H1 (cell line): Measurements from ENCODE around the gene MBNL1. TPM values are rescaled to one million over a fixed set of nuclear protein-coding genes. Genes with fewer than 3 reads are reported as not detected.

Source experiments
- CTCF ChIA-PET: fragments of 300-600 bp; sonication (Branson Sonifier 250); formaldehyde crosslinking; loops from one replicate; lab custom pipeline; 2021; ENCODE audit not compliant: partially characterized antibody; lab: Charles Lee
- POLR2A ChIA-PET: fragments of 300-600 bp; sonication (Branson Sonifier 250); formaldehyde crosslinking; loops from one replicate; lab custom pipeline; 2021; ENCODE audit warnings: inconsistent platforms; ENCODE audit not compliant: partially characterized antibody; lab: Charles Lee
- DNase-seq, 2 experiments: peaks; one replicate each; pipeline versions ENCODE4 v3.0.0 to v3.0.0-alpha.2; 2010 to 2022; ENCODE audit warnings: low spot score in 2 of 2, low read depth in 1 of 2, mixed read lengths in 1 of 2
- FAIRE-seq: peaks from 2 replicates; lab custom pipeline; 2011; peaks lifted over from hg19 to GRCh38; lab: Jason Lieb, UNC
- H2AFZ ChIP-seq: 2 replicates; pipeline ENCODE4 v1.8.1; 2012; ENCODE audit warnings: low read length, inconsistent platforms
- H2AK5ac ChIP-seq: 2 replicates; pipeline ENCODE4 v1.6.1; 2013; ENCODE audit warnings: low read depth, low read length
- H2BK120ac ChIP-seq: replicated peaks from 2 replicates; pipeline ENCODE3; 2013; ENCODE audit warnings: low read depth, low read length, inconsistent platforms
- H2BK12ac ChIP-seq: 2 replicates; pipeline ENCODE4 v1.6.1; 2013; ENCODE audit warnings: low read depth, low read length
- H2BK15ac ChIP-seq: 2 replicates; pipeline ENCODE4 v1.6.1; 2013; ENCODE audit warnings: low read length
- H2BK20ac ChIP-seq: 2 replicates; pipeline ENCODE4 v1.6.1; 2013; ENCODE audit warnings: low read length
- H2BK5ac ChIP-seq: 2 replicates; pipeline ENCODE4 v1.6.1; 2013; ENCODE audit warnings: low read depth, low read length
- H3K14ac ChIP-seq: 2 replicates; pipeline ENCODE4 v1.6.1; 2013; ENCODE audit warnings: inconsistent platforms; ENCODE audit not compliant: insufficient read length
- H3K18ac ChIP-seq: 2 replicates; pipeline ENCODE4 v1.6.1; 2013; ENCODE audit warnings: low read length; ENCODE audit errors: extremely low read depth
- H3K23ac ChIP-seq: 2 replicates; pipeline ENCODE4 v1.6.1; 2013; ENCODE audit warnings: inconsistent platforms; ENCODE audit not compliant: insufficient read length
- H3K23me2 ChIP-seq: 2 replicates; pipeline ENCODE4 v1.6.1; 2013; ENCODE audit warnings: low read depth, low read length
- H3K27ac ChIP-seq: 2 replicates; pipeline ENCODE4 v1.6.1; 2011; ENCODE audit warnings: low read depth, low read length, inconsistent platforms
- H3K27me3 ChIP-seq, 4 experiments: replicated peaks in 1 of 4; 1 replicate in 1 of 4; 2 replicates in 3 of 4; pipeline versions ENCODE4 v1.6.1 to v1.8.1; 2011 to 2013; ENCODE audit warnings: low read length in 3 of 4, mild to moderate bottlenecking in 3 of 4, inconsistent platforms in 2 of 4, mixed read lengths in 2 of 4, moderate library complexity in 1 of 4; ENCODE audit not compliant: control insufficient read depth in 3 of 4, insufficient read depth in 3 of 4; ENCODE audit errors: extremely low read depth in 1 of 4
- H3K36me3 ChIP-seq, 4 experiments: 2 replicates each; pipeline versions ENCODE4 v1.6.1 to v1.8.1; 2011 to 2013; ENCODE audit warnings: mild to moderate bottlenecking in 4 of 4, low read length in 3 of 4, moderate library complexity in 2 of 4, control low read depth in 1 of 4, inconsistent platforms in 1 of 4; ENCODE audit not compliant: insufficient read depth in 4 of 4, control insufficient read depth in 2 of 4
- H3K4ac ChIP-seq: replicated peaks from 2 replicates; pipeline ENCODE3; 2013; ENCODE audit warnings: low read length, low read depth, mixed read lengths, inconsistent platforms; ENCODE audit not compliant: insufficient read length
- H3K4me1 ChIP-seq, 4 experiments: replicated peaks in 1 of 4; 1 replicate in 1 of 4; 2 replicates in 3 of 4; pipeline versions ENCODE4 v1.6.1 to v1.8.1; 2011 to 2013; ENCODE audit warnings: low read length in 3 of 4, inconsistent platforms in 2 of 4, mixed read lengths in 1 of 4; ENCODE audit not compliant: insufficient read depth in 4 of 4, control insufficient read depth in 3 of 4
- H3K4me2 ChIP-seq, 2 experiments: 2 replicates each; pipeline versions ENCODE4 v1.6.1 to v1.8.1; 2011 to 2013; ENCODE audit warnings: low read depth in 2 of 2, low read length in 2 of 2, control low read depth in 1 of 2, inconsistent platforms in 1 of 2, mild to moderate bottlenecking in 1 of 2; ENCODE audit not compliant: insufficient read depth in 1 of 2
- H3K4me3 ChIP-seq, 4 experiments: fragments of 200-600, 300-600 bp in 1 of 4; sonication (generic), shearing (Covaris generic), sonication (Bioruptor Twin) in 1 of 4; 2 replicates each; pipeline versions ENCODE4 v1.5.1 to v1.8.1; 2011 to 2016; ENCODE audit warnings: low read length in 4 of 4, low read depth in 3 of 4, control low read depth in 2 of 4, inconsistent platforms in 2 of 4, mild to moderate bottlenecking in 2 of 4, mixed read lengths in 1 of 4, moderate library complexity in 1 of 4; ENCODE audit not compliant: insufficient read depth in 2 of 4; ENCODE audit errors: extremely low read depth in 1 of 4
- H3K56ac ChIP-seq: replicated peaks from 2 replicates; pipeline ENCODE3; 2013; ENCODE audit warnings: low read depth, mild to moderate bottlenecking, mixed read lengths, low read length, inconsistent platforms; ENCODE audit not compliant: insufficient read length
- H3K79me1 ChIP-seq: 2 replicates; pipeline ENCODE4 v1.6.1; 2013; ENCODE audit warnings: low read depth, low read length, control low read depth
- H3K79me2 ChIP-seq, 2 experiments: 2 replicates each; pipeline versions ENCODE4 v1.6.1 to v1.8.1; 2012 to 2013; ENCODE audit warnings: low read length in 2 of 2, mild to moderate bottlenecking in 2 of 2, inconsistent platforms in 1 of 2; ENCODE audit not compliant: insufficient read depth in 2 of 2, control insufficient read depth in 1 of 2
- H3K9ac ChIP-seq, 4 experiments: replicated peaks in 1 of 4; 1 replicate in 1 of 4; 2 replicates in 3 of 4; pipeline versions ENCODE4 v1.6.1 to v1.8.1; 2011 to 2013; ENCODE audit warnings: low read depth in 3 of 4, low read length in 3 of 4, control low read depth in 2 of 4, mild to moderate bottlenecking in 2 of 4, moderate library complexity in 2 of 4, inconsistent platforms in 1 of 4; ENCODE audit errors: extremely low read depth in 1 of 4
- H3K9me3 ChIP-seq, 2 experiments: 2 replicates each; pipeline versions ENCODE4 v1.6.1 to v1.8.1; 2012 to 2013; ENCODE audit warnings: mild to moderate bottlenecking in 2 of 2, moderate library complexity in 2 of 2, control low read depth in 1 of 2, inconsistent platforms in 1 of 2, low read depth in 1 of 2, low read length in 1 of 2, mixed read lengths in 1 of 2; ENCODE audit not compliant: insufficient read depth in 2 of 2
- H4K20me1 ChIP-seq, 2 experiments: replicated peaks in 1 of 2; 2 replicates each; pipeline versions ENCODE3 to v1.8.1; 2011 to 2013; ENCODE audit warnings: inconsistent platforms in 2 of 2, low read length in 2 of 2, mild to moderate bottlenecking in 1 of 2; ENCODE audit not compliant: insufficient read depth in 2 of 2, control insufficient read depth in 1 of 2
- H4K5ac ChIP-seq: 2 replicates; pipeline ENCODE4 v1.6.1; 2013; ENCODE audit warnings: low read length, low read depth, mixed read lengths, inconsistent platforms; ENCODE audit not compliant: insufficient read length
- H4K8ac ChIP-seq: 2 replicates; pipeline ENCODE4 v1.8.0; 2013; ENCODE audit warnings: mild to moderate bottlenecking, moderate library complexity, low read length, inconsistent platforms; ENCODE audit not compliant: insufficient read depth; ENCODE audit errors: extremely low read depth
- H4K91ac ChIP-seq: replicated peaks from 2 replicates; pipeline ENCODE3; 2013; ENCODE audit warnings: low read length, mixed read lengths, inconsistent platforms; ENCODE audit not compliant: insufficient read length
- ATF2 ChIP-seq: IDR thresholded peaks from 2 replicates; pipeline ENCODE4 v1.6.1; 2012; ENCODE audit warnings: low read length, inconsistent platforms
- BACH1 ChIP-seq: IDR thresholded peaks from 2 replicates; pipeline ENCODE4 v1.6.1; 2012; ENCODE audit warnings: low read length, improper control_type of control experiment
- FOSL1 ChIP-seq: IDR thresholded peaks from 2 replicates; pipeline ENCODE4 v1.6.1; 2011; ENCODE audit warnings: mild to moderate bottlenecking, low read depth, low read length, moderate library complexity; ENCODE audit not compliant: insufficient read depth
- KDM4A ChIP-seq: IDR thresholded peaks from one replicate; pipeline ENCODE4 v1.7.1; 2012; ENCODE audit warnings: low read depth, mild to moderate bottlenecking, moderate library complexity, low read length, inconsistent platforms; ENCODE audit not compliant: severe bottlenecking
- RFX5 ChIP-seq: IDR thresholded peaks from 2 replicates; pipeline ENCODE4 v1.6.1; 2011; ENCODE audit warnings: low read depth, low read length, improper control_type of control experiment, borderline replicate concordance
- SP4 ChIP-seq: IDR thresholded peaks from 2 replicates; pipeline ENCODE4 v1.6.1; 2012; ENCODE audit warnings: low read length, inconsistent platforms
- TAF7 ChIP-seq: optimal IDR thresholded peaks from 2 replicates; pipeline ENCODE3; 2011; ENCODE audit warnings: low read depth, mild to moderate bottlenecking, inconsistent platforms, low read length, moderate library complexity, borderline replicate concordance
- ZNF274 ChIP-seq: IDR thresholded peaks from 2 replicates; pipeline ENCODE4 v1.7.0; 2012; ENCODE audit warnings: low read length, borderline replicate concordance; ENCODE audit errors: extremely low read depth
- WGBS, 2 experiments: shearing (Covaris generic) in 1 of 2; methylation state at CpG; one replicate each; pipeline versions ENCODE4 v1.1.6 to v1.1.7; 2013 to 2015; ENCODE audit warnings: low lambda C conversion rate in 2 of 2, mixed read lengths in 2 of 2, inconsistent platforms in 1 of 2, low coverage in 1 of 2, missing lambda C conversion rate in 1 of 2; ENCODE audit not compliant: insufficient replicate concordance in 2 of 2, insufficient coverage in 1 of 2, insufficient read length in 1 of 2; ENCODE audit errors: extremely low coverage in 1 of 2, missing lambda C conversion rate in 1 of 2; 5-methylcytosine and 5-hydroxymethylcytosine counted together
- polyA plus RNA-seq, 7 experiments: library from polyadenylated mRNA; depleted of rRNA in 3 of 7; stranded (reverse) in 5 of 7; unstranded in 2 of 7; fragments of >200 nt in 5 of 7; fragments of 200-250 nt in 2 of 7; gene quantifications; 1 replicate in 5 of 7; 2 replicates in 1 of 7; 4 replicates in 1 of 7; pipeline versions ENCODE4 v1.2.1 to v1.2.3, GENCODE V29; 2011 to 2013; ENCODE audit warnings: missing spikeins in 2 of 7, mixed read lengths in 2 of 7
- total RNA-seq: library from RNA; stranded (reverse); fragmentation: NEBNext Ultra II Directional; extraction: Animal tissue kit (Norgen Biotek cat#: 25700); gene quantifications from 2 replicates; pipeline ENCODE4 v1.2.1, GENCODE V29; 2021
- TF ChIP-seq, protein P1 (sequence below): IDR thresholded peaks from 2 replicates; pipeline ENCODE4 v1.6.1; 2011; ENCODE audit warnings: low read length, improper control_type of control experiment
- TF ChIP-seq, protein P2 (sequence below): IDR thresholded peaks from 2 replicates; pipeline ENCODE4 v1.6.1; 2012; ENCODE audit warnings: inconsistent platforms

MBNL1 gene
- total and polyA plus RNA-seq, 2 of the 8 experiments (the other 6 are each of a cell fraction or from before 2014, with no cell fraction given), result 5.0 to 16.4 TPM

GRCh38 chr3:152253514-152253913, 15.2 kb upstream of the MBNL1 start:
- H3K9me3 ChIP-seq, result no peaks in the 10 kb centered on the region
- no peak overlapping the region for H2BK20ac ChIP-seq
- no peaks in the 10 kb centered on the region for H3K27me3 ChIP-seq
- no peak overlapping the region for H3K9ac ChIP-seq
- H3K4me1 ChIP-seq, result no peaks in the 10 kb centered on the region
- no peaks in the 10 kb centered on the region for H3K23me2 ChIP-seq
- H3K4me2 ChIP-seq, result no peak overlapping the region
- POLR2A ChIA-PET, result no interaction called here
- no peak overlapping the region for H2BK12ac ChIP-seq
- no peak overlapping the region for H4K8ac ChIP-seq
- H2BK120ac ChIP-seq, result no peak overlapping the region
- no peak for DNase-seq
- no peak overlapping the region for H3K4ac ChIP-seq
- no peak overlapping the region for H3K27ac ChIP-seq
- H3K23ac ChIP-seq, result no peak overlapping the region
- no peak overlapping the region for H3K4me3 ChIP-seq
- WGBS, 2 experiments, result 83% methylated on average over 1 of the region's 1 CpG; no CpG with 5 or more reads in 1 of the 2 experiments
- H4K20me1 ChIP-seq, result no peaks in the 10 kb centered on the region
- H2BK15ac ChIP-seq, result no peak overlapping the region
- H4K91ac ChIP-seq, result no peak overlapping the region
- no peak overlapping the region for H3K56ac ChIP-seq
- no peaks in the 10 kb centered on the region for H3K79me1 ChIP-seq
- H3K18ac ChIP-seq, result no peak overlapping the region
- FAIRE-seq, result no peak
- no peak overlapping the region for H2BK5ac ChIP-seq
- no peak overlapping the region for H4K5ac ChIP-seq
- CTCF ChIA-PET, result interaction anchor here (0.6 to 1.0 kb wide), 4 partner anchors 10 to 802 kb away, joined by 3 to 4 read pairs (median 3); no protein-coding TSS in a partner anchor
- TF ChIP-seq, protein P1, sequence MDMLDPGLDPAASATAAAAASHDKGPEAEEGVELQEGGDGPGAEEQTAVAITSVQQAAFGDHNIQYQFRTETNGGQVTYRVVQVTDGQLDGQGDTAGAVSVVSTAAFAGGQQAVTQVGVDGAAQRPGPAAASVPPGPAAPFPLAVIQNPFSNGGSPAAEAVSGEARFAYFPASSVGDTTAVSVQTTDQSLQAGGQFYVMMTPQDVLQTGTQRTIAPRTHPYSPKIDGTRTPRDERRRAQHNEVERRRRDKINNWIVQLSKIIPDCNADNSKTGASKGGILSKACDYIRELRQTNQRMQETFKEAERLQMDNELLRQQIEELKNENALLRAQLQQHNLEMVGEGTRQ, result no peak
- no peak for TF ChIP-seq ZNF274
- TF ChIP-seq SP4, result no peak
- TF ChIP-seq, protein P2, sequence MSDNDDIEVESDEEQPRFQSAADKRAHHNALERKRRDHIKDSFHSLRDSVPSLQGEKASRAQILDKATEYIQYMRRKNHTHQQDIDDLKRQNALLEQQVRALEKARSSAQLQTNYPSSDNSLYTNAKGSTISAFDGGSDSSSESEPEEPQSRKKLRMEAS, result no peak
- no peak for TF ChIP-seq KDM4A
- TF ChIP-seq FOSL1, result no peak
- no peak for TF ChIP-seq TAF7
- no peak for TF ChIP-seq RFX5
- TF ChIP-seq BACH1, result no peak
- no peak for TF ChIP-seq ATF2
- TF ChIP-seq, all 59 proteins: peak for 0
- H2AFZ ChIP-seq, result no peak overlapping the region
- H2AK5ac ChIP-seq, result no peak overlapping the region
- no peaks in the 10 kb centered on the region for H3K36me3 ChIP-seq
- no peak overlapping the region for H3K14ac ChIP-seq
- no peaks in the 10 kb centered on the region for H3K79me2 ChIP-seq
